Prostate gland (tissue), 2 donors: ENCODE results near the gene ICE2. TPM values are rescaled to one million over a fixed set of nuclear protein-coding genes. Genes with fewer than 3 reads are reported as not detected.

Experiments used
- DNase-seq: peaks from one replicate; pipeline ENCODE4 v3.0.0-alpha.2; 2019; ENCODE audit warnings: low spot score
- H3K27ac ChIP-seq, 2 donors: fragments of 200-600 bp; sonication (generic); 2 replicates each; pipeline ENCODE4 v1.5.1; 2017 to 2019
- H3K27me3 ChIP-seq: fragments of 200-600 bp; sonication (generic); replicated peaks from 2 replicates; pipeline ENCODE4 v1.5.1; 2019; ENCODE audit not compliant: insufficient read depth
- H3K36me3 ChIP-seq, 2 donors: fragments of 200-600 bp; sonication (generic); 1 replicate in 1 of 2; 2 replicates in 1 of 2; pipeline versions ENCODE4 v1.5.1 to v1.8.1; 2017 to 2019
- H3K4me1 ChIP-seq: fragments of 200-600 bp; sonication (generic); replicated peaks from 2 replicates; pipeline ENCODE4 v1.5.1; 2019
- H3K4me3 ChIP-seq, 2 donors: fragments of 200-600 bp; sonication (generic); 2 replicates each; pipeline ENCODE4 v1.5.1; 2017 to 2019
- H3K9me3 ChIP-seq: fragments of 200-600 bp; sonication (generic); 2 replicates; pipeline ENCODE4 v1.5.1; 2017
- CTCF ChIP-seq, 4 experiments: fragments of 200-600 bp in 2 of 4; fragments of 450-650 bp in 2 of 4; sonication (generic) in 2 of 4; IDR thresholded peaks; 1 replicate in 3 of 4; 2 replicates in 1 of 4; pipeline ENCODE4 v1.5.1; 2016 to 2019; ENCODE audit warnings: antibody characterized with exemption in 4 of 4, mild to moderate bottlenecking in 2 of 4, moderate library complexity in 2 of 4
- POLR2A ChIP-seq: fragments of 450-650 bp; IDR thresholded peaks from one replicate; pipeline ENCODE4 v1.6.1; 2016; ENCODE audit warnings: antibody characterized with exemption, mild to moderate bottlenecking
- POLR2AphosphoS5 ChIP-seq: sonication (generic); formaldehyde crosslinking; IDR thresholded peaks from one replicate; pipeline ENCODE4 v1.6.1; 2017; ENCODE audit warnings: antibody characterized with exemption
- WGBS: methylation state at CpG from one replicate; pipeline ENCODE4 v1.1.5; 2018; 5-methylcytosine and 5-hydroxymethylcytosine counted together
- intact Hi-C: fragments of 100-400 bp; cut with DNase I; formaldehyde crosslinking; loops from one replicate; pipeline ENCODE4 v1.14.2; 2022
- total RNA-seq, 2 donors: library from RNA; depleted of rRNA; stranded (reverse); fragments of >200 nt; gene quantifications; one replicate each; pipeline ENCODE4 v1.1.0, GENCODE V29; 2016

ICE2 gene
- total RNA-seq, 2 donors from 2014 or later = 33.0 to 34.5 TPM

DNA sequence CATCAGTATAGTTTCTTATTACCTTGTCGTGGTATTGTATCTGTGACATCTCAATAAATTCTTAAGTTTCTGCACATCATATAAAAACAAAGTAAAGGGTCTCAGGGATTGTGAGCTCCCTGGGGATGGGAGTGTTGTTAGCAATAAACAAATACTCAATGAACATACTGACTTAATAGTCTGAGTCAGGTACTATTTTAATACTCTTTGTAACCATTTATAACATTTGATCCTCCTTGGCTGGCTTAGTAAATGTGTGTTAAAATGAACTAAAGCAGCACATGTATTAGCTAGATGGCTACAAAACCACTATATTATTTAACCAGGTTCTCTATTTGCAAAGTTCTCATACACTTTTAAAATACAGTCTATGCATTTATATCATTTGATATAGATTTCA, 1.8 kb downstream of the ICE2 start:
- Histone ChIP-seq H3K36me3 (no peaks in the 10 kb centered on the region), H3K27ac (peak overlapping the region in 1 of 2 donors; percentile 95), H3K27me3 (no peaks in the 10 kb centered on the region), H3K4me1 (peaks cover 10% of the 10 kb centered on the region), H3K9me3 (no peaks in the 10 kb centered on the region), H3K4me3 (peak overlapping the region in 1 of 2 donors; percentile 84)
- TF ChIP-seq POLR2A (no peak), POLR2AphosphoS5 (no peak), CTCF (IDR thresholded peaks at IDR 0.05) (no peak)
- intact Hi-C loops = no loop called here
- DNase-seq = no peak
- 41% methylated on average over 1 of the region's 1 CpG for WGBS

DNA sequence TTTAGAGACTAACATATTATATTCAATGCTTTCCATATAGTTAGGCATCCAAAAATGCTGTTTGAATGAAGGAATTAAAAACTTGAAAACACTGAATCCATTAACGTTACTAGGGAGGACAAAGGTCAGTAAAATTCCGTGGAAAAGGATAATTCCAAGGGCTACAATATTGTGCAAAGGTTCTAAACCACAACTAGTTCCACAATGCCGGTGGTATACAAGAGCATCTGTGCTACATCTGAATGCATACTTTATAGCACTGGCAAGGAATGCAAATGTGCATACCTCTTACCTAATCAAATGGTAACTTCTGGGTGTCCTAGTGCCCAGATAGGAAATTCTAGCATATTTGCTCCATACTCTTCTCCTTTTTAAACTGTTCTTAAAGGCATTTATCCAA, 2.2 kb downstream of the ICE2 start:
- H3K36me3 ChIP-seq = no peaks in the 10 kb centered on the region
- H3K4me1 ChIP-seq = peaks cover 10% of the 10 kb centered on the region
- DNase-seq = no peak
- TF ChIP-seq POLR2A = no peak
- whole genome bisulfite sequencing = 45% methylated on average over 3 of the region's 3 CpGs
- H3K27me3 ChIP-seq = no peaks in the 10 kb centered on the region
- no peaks in the 10 kb centered on the region for H3K9me3 ChIP-seq
- H3K4me3 ChIP-seq = no peak overlapping the region
- intact Hi-C loops = no loop called here
- H3K27ac ChIP-seq = no peak overlapping the region

DNA sequence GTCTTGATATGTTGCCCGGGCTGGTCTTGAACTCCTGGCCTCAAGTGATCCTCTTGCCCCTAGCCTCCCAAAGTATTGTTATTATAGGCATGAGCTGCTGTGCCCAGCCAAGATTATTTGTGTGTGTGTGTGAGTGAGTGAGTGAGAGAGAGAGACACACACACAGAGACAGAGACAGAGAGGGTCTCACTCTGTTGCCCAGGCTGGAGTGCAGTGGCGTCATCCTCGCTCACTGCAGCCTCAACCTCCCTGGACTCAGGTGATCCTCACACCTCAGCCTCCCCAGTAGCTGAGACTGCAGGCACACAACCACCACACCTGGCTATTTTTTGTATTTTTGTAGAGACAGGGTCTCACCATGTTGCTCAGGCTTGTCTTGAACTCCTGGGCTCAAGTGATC, 5.8 kb downstream of the ICE2 start:
- Histone ChIP-seq H3K27ac (no peak overlapping the region), H3K4me1 (peaks cover 10% of the 10 kb centered on the region), H3K9me3 (no peaks in the 10 kb centered on the region), H3K36me3 (no peaks in the 10 kb centered on the region), H3K4me3 (no peak overlapping the region), H3K27me3 (no peaks in the 10 kb centered on the region)
- no peak for DNase-seq
- no peak for TF ChIP-seq POLR2AphosphoS5
- TF ChIP-seq CTCF (IDR thresholded peaks at IDR 0.05) = no peak
- no peak for TF ChIP-seq POLR2A
- 94% methylated on average over 3 of the region's 3 CpGs for WGBS
- intact Hi-C loops = no loop called here

GRCh38 chr15:60471314-60471713, 7.6 kb downstream of the ICE2 start:
- Histone ChIP-seq H3K4me1 (no peaks in the 10 kb centered on the region), H3K27ac (no peak overlapping the region), H3K27me3 (no peaks in the 10 kb centered on the region), H3K4me3 (no peak overlapping the region), H3K36me3 (no peaks in the 10 kb centered on the region), H3K9me3 (no peaks in the 10 kb centered on the region)
- no peak for TF ChIP-seq CTCF (IDR thresholded peaks at IDR 0.05)
- no peak for DNase-seq
- intact Hi-C loops = no loop called here
- WGBS = 79% methylated on average over 4 of the region's 4 CpGs

DNA sequence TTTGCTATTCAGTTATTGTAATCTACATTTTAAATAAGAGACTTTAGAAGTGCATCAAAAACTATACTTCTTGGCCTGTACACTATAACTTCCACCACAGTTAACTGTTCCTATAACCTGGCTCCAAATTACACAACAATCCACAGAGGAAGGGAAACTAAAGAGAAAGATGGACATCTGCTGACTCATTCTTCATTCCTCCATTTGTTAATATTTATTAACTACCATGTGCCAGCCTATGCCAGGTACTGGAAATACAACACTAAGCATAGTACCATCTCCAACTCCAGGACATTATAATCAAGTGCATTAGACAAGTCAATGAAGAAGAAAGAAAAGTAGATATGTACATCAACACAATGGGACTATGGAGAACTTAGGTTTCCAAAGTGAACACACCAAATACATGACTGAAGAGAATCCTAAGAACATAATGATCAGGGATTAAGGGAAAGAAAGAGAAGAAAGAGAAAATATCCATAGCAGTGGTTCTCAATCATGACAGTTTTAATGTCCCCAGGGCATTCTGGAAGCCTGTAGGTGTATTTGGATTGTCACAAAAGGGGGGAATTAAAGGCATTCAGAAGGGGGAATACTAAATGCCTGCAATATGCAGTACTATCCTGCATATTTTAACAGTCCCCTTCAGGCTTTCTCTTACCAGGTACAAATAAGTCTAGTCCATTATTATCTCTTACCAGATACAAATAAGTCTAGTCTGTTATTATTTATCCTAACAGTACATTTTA, 8.9 kb downstream of the ICE2 start:
- no peak for DNase-seq
- intact Hi-C loops = no loop called here
- no peaks in the 10 kb centered on the region for H3K4me1 ChIP-seq

More for the DNA sequence above, 8.9 kb downstream of the ICE2 start:
- Histone ChIP-seq H3K9me3 (no peaks in the 10 kb centered on the region), H3K36me3 (no peaks in the 10 kb centered on the region), H3K27ac (no peak overlapping the region), H3K4me3 (no peak overlapping the region), H3K27me3 (no peaks in the 10 kb centered on the region)
- TF ChIP-seq POLR2A (no peak), CTCF (IDR thresholded peaks at IDR 0.05) (no peak), POLR2AphosphoS5 (no peak)
